Measurements from ENCODE around the gene MAD2L1BP. TPM values are rescaled to one million over a fixed set of nuclear protein-coding genes. Genes with fewer than 3 reads are reported as not detected.

Gene MAD2L1BP
- total and polyA plus RNA-seq, 7 donors: 17.0 to 43.1 (median 30.5) TPM

- TF ChIP-seq, protein P1, sequence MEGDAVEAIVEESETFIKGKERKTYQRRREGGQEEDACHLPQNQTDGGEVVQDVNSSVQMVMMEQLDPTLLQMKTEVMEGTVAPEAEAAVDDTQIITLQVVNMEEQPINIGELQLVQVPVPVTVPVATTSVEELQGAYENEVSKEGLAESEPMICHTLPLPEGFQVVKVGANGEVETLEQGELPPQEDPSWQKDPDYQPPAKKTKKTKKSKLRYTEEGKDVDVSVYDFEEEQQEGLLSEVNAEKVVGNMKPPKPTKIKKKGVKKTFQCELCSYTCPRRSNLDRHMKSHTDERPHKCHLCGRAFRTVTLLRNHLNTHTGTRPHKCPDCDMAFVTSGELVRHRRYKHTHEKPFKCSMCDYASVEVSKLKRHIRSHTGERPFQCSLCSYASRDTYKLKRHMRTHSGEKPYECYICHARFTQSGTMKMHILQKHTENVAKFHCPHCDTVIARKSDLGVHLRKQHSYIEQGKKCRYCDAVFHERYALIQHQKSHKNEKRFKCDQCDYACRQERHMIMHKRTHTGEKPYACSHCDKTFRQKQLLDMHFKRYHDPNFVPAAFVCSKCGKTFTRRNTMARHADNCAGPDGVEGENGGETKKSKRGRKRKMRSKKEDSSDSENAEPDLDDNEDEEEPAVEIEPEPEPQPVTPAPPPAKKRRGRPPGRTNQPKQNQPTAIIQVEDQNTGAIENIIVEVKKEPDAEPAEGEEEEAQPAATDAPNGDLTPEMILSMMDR (IDR thresholded peaks at IDR 0.05): no peak
- Histone ChIP-seq H3K27me3 (ENCODE audit: insufficient read depth in 3 of 3, low read length in 2 of 3) (no peaks in the 10 kb centered on the region), H3K36me3 (ENCODE audit: insufficient read depth in 1 of 2, low read depth in 1 of 2) (peaks cover 0 to 30% of the 10 kb centered on the region in 2 donors), H3K9me3 (no peaks in the 10 kb centered on the region), H3K27ac (peak overlapping the region; percentile 92), H3K4me1 (peaks cover 48% of the 10 kb centered on the region), H3K4me3 (peak overlapping the region; percentile 92)
- intact Hi-C loops (cut with DNase I): loop anchor here in 1 of 2 donors (10.0 kb wide), 1 partner anchor 440 kb away; no protein-coding TSS in a partner anchor
- 41 to 69% (median 53%) methylated on average over 9 of the region's 9 CpGs for WGBS, 3 donors
- ATAC-seq: no peak
- no peak for DNase-seq
These were observed 837 bp upstream of the MAD2L1BP start for GRCh38 chr6:43634702-43635303.

DNA sequence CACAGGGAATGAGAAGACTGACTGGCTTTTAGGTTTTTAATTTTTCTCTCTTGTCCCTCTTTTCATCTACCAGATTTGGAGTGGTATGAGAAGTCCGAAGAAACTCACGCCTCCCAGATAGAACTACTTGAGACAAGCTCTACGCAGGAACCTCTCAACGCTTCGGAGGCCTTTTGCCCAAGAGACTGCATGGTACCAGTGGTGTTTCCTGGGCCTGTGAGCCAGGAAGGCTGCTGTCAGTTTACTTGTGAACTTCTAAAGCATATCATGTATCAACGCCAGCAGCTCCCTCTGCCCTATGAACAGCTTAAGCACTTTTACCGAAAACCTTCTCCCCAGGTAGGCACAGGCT lies 644 bp downstream of the MAD2L1BP start:
- peak; percentile 16 to 42 (median 30) for ATAC-seq
- intact Hi-C loops (cut with DNase I): loop anchor here in 1 of 2 donors (10.0 kb wide), 1 partner anchor 439 kb away; no protein-coding TSS in a partner anchor
- TF ChIP-seq, protein P1 (IDR thresholded peaks at IDR 0.05): no peak
- H3K4me3 ChIP-seq: peak overlapping the region; percentile 92
- H3K27ac ChIP-seq: peak overlapping the region; percentile 92
- no peaks in the 10 kb centered on the region for H3K9me3 ChIP-seq
- WGBS, 3 donors: 11 to 18% (median 14%) methylated on average over 7 of the region's 7 CpGs
- H3K4me1 ChIP-seq: peaks cover 42% of the 10 kb centered on the region
- peaks cover 3 to 45% of the 10 kb centered on the region in 2 donors for H3K36me3 ChIP-seq (ENCODE audit: insufficient read depth in 1 of 2, low read depth in 1 of 2)
- no peaks in the 10 kb centered on the region for H3K27me3 ChIP-seq (ENCODE audit: insufficient read depth in 3 of 3, low read length in 2 of 3)
- DNase-seq: no peak

DNA sequence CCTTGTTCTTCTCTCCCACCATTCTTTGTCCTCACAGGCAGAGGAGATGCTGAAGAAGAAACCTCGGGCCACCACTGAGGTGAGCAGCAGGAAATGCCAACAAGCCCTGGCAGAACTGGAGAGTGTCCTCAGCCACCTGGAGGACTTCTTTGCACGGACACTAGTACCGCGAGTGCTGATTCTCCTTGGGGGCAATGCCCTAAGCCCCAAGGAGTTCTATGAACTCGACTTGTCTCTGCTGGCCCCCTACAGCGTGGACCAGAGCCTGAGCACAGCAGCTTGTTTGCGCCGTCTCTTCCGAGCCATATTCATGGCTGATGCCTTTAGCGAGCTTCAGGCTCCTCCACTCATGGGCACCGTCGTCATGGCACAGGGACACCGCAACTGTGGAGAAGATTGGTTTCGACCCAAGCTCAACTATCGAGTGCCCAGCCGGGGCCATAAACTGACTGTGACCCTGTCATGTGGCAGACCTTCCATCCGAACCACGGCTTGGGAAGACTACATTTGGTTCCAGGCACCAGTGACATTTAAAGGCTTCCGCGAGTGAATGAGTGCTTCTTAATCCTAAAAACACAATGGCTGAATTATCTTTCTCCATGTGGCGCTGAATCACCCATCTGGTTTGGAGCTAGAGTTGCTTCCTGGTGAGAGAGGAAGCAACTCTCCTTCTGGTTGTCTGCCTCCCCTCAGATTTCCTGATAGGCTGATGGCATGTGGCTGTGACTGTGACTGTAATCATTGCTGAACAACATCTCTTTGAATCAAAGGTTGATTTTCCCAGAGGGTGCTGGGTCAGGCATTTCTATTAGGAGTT lies 4.6 kb downstream of the MAD2L1BP start:
- ATAC-seq (no peak), DNase-seq (no peak)
- 85 to 92% (median 85%) methylated on average over 21 of the region's 21 CpGs for WGBS, 3 donors
- TF ChIP-seq, protein P1 (IDR thresholded peaks at IDR 0.05): no peak
- Histone ChIP-seq H3K4me1 (peaks cover 38% of the 10 kb centered on the region), H3K4me3 (no peak overlapping the region), H3K27ac (no peak overlapping the region), H3K27me3 (ENCODE audit: insufficient read depth in 3 of 3, low read length in 2 of 3) (no peaks in the 10 kb centered on the region), H3K36me3 (ENCODE audit: insufficient read depth in 1 of 2, low read depth in 1 of 2) (peaks cover 3 to 65% of the 10 kb centered on the region in 2 donors), H3K9me3 (no peaks in the 10 kb centered on the region)
- intact Hi-C loops (cut with DNase I): loop anchor here in 1 of 2 donors (10.0 kb wide), 1 partner anchor 435 kb away; no protein-coding TSS in a partner anchor

DNA sequence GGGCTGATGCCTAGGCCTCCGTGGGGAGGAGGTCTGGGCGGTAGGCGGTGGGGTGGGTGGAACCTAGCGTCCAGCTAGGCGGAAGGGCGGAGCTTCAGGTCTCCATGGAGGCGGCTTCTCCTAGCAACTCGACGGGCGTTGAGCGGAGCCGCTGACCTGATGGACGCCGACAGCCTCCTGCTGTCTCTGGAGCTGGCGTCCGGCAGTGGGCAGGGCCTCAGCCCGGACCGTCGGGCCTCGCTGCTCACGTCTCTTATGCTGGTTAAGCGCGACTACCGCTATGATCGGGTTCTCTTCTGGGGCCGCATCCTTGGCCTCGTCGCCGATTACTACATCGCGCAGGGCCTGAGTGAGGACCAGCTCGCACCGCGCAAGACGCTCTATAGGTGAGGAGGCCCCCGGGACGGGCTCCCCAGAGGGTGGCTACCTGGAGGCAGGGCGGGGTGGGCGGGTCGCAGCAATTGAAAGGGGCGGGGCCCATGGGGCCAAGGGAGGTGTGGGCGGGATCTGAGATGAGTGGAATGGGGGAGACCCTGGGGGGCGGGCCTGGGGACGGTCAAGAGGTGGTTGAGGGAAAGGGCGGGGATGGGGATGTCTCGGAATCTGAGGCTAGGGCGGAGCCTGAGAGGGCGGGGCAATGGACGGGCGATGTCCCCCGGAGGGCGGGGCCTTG lies 9.4 kb downstream of the MAD2L1BP start, which contains the start of gene RSPH9:
TSS of gene RSPH9 (plus strand) at position 97 of the 673 bp plus-strand sequence. CDS start at position 160, 63 bp downstream.
- Histone ChIP-seq H3K4me3 (peak within 1 kb of the TSS; percentile 68), H3K27me3 (ENCODE audit: insufficient read depth in 3 of 3, low read length in 2 of 3) (no peaks in the 10 kb centered on the region), H3K27ac (no peak within 1 kb of the TSS), H3K9me3 (no peaks in the 10 kb centered on the region), H3K36me3 (ENCODE audit: insufficient read depth in 1 of 2, low read depth in 1 of 2) (peaks cover 3 to 33% of the 10 kb centered on the region in 2 donors), H3K4me1 (peaks cover 3% of the 10 kb centered on the region)
- ATAC-seq (peak; percentile 54 to 83 (median 66)), DNase-seq (peak; percentile 71 to 82)
- TF ChIP-seq, protein P1 (IDR thresholded peaks at IDR 0.05): no peak
- WGBS, 3 donors: 4 to 6% (median 6%) methylated on average over 43 to 52 of the region's 52 CpGs
- intact Hi-C loops (cut with DNase I): no loop called here
